Measurements from ENCODE around the gene NOTCH1. TPM values are rescaled to one million over a fixed set of nuclear protein-coding genes. Genes with fewer than 3 reads are reported as not detected.

Gene NOTCH1
- total and polyA plus RNA-seq, 2 of the 4 experiments (the other 2 are of a cell fraction), result 1.8 to 6.0 TPM

DNA sequence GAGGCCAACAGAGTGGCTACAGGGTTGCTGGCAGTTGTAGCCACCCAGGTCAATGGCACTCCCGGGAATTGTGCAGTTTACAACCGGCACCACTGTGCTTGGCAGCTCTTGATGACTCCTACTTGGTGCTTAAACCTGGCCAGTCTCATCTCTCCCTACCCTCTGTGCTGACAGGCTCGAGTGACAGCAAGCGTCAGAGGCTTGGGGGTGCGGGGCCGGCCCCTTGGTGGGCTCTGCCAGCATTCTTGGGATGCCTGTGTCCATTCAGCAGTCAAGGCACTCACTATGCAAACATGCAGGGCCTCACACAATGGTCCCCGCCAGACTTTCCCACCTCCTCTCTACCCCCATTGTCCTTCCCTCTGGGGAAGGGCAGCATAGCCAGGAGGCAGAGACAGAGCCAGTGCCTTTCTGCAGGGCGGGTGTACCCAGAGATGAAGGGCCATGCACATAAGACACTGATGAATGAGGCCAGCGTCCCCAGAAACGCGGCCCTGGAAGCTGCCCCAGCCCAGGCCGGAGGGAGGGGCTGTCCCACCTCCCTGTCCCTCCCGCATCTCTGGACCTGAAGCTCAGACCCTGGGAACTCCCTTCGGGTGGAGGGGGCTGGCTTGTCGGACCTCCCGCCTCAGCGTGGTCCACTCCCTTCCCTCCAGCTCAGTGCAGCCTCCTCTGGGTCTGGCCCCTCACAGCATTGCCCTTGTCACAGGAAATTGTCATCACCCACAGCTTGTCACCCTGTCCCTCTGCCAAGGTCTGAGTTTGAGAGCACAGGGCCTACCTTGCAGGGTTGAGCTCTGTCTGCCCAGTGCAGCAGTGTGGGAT lies 26.4 kb upstream of the NOTCH1 start (continued):
- TF ChIP-seq, protein P1, sequence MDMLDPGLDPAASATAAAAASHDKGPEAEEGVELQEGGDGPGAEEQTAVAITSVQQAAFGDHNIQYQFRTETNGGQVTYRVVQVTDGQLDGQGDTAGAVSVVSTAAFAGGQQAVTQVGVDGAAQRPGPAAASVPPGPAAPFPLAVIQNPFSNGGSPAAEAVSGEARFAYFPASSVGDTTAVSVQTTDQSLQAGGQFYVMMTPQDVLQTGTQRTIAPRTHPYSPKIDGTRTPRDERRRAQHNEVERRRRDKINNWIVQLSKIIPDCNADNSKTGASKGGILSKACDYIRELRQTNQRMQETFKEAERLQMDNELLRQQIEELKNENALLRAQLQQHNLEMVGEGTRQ (IDR thresholded peaks at IDR 0.05; ENCODE audit: low read depth, low read length), result no peak
- no peak for TF ChIP-seq RFX5 (IDR thresholded peaks at IDR 0.05; ENCODE audit: low read depth, low read length)
- no peak for TF ChIP-seq RAD21 (IDR thresholded peaks at IDR 0.05; ENCODE audit: low read length)
- TF ChIP-seq RCOR1 (IDR thresholded peaks at IDR 0.05; ENCODE audit: insufficient replicate concordance, low read length), result no peak
- TF ChIP-seq FOS (IDR thresholded peaks at IDR 0.05; ENCODE audit: low read depth, low read length), result no peak
- TF ChIP-seq CEBPB (IDR thresholded peaks at IDR 0.05; ENCODE audit: low read depth, low read length), result no peak

All from IMR-90 (cell line).